ENCODE results near the gene PDE11A. TPM values are rescaled to one million over a fixed set of nuclear protein-coding genes. Genes with fewer than 3 reads are reported as not detected.
A peak's percentile ranks its signal among the peaks of the same experiment; 100 is the strongest.

PDE11A gene
- total and polyA plus RNA-seq, 2 donors: 0.14 to 0.43 TPM

- Histone ChIP-seq H3K36me3 (ENCODE audit: control insufficient read depth in 2 of 2, insufficient read depth in 2 of 2, low read length in 1 of 2) (no peaks in the 10 kb centered on the region), H3K9me3 (ENCODE audit: control insufficient read depth in 2 of 2, insufficient read depth in 1 of 2, low read length in 1 of 2) (no peaks in the 10 kb centered on the region), H3K4me1 (ENCODE audit: control insufficient read depth in 2 of 2, insufficient read depth in 2 of 2, low read length in 2 of 2) (peaks cover 0 to 5% of the 10 kb centered on the region in 2 donors), H3K4me3 (ENCODE audit: low read length in 2 of 2) (no peak overlapping the region), H3K27ac (ENCODE audit: low read depth in 1 of 2, low read length in 1 of 2) (no peak overlapping the region), H3K27me3 (ENCODE audit: control insufficient read depth in 2 of 2, insufficient read depth in 1 of 2, low read length in 1 of 2) (no peaks in the 10 kb centered on the region)
- DNase-seq (ENCODE audit: low read depth in 6 of 9, low spot score in 9 of 9): no peak
- WGBS: 96% methylated on average over 2 of the region's 2 CpGs
Measured at GRCh38 chr2:177765698-177766097, 306.9 kb downstream of the PDE11A start.

DNA sequence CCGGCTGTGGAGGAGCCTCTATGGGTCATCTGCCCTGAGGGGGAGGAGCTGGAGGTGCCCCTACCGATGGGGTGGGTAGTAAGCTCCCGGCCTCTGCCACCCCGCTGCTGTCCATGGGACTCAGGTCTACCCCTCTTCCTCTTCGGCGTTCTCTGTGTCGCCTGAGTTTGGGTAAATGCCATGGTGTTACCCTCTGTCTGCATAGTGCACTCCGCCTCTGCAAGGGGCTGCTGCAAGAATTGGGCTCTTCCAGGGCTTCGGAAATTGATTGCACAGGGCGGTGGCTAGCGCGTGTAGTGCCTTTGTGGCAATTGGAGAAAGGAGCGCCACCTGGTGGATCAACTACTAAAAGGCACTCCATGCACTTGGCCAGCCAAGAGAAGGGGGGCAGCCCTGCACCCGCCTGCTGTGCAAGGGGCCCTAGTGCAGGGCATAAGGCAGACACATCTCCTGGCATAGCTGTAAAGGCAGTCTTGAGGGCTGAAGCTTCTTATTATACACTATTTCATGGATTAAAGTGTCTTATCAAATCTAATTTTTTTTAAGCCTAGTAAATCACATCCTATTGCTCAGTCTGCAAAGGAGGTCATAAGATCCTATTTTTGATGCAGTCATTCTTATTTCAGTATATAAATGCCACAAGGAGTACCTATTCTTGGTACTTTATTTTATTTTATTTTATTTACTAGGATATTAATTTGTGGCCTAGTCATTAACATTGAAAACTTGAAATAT is 308.9 kb downstream of the PDE11A start:
- peaks cover 0 to 5% of the 10 kb centered on the region in 2 donors for H3K4me1 ChIP-seq (ENCODE audit: control insufficient read depth in 2 of 2, insufficient read depth in 2 of 2, low read length in 2 of 2)
- 34% methylated on average over 14 of the region's 14 CpGs for WGBS
- DNase-seq (ENCODE audit: low read depth in 6 of 9, low spot score in 9 of 9): peak; percentile 52 to 88 (median 68)
- H3K27ac ChIP-seq (ENCODE audit: low read depth in 1 of 2, low read length in 1 of 2): no peak overlapping the region
- H3K4me3 ChIP-seq (ENCODE audit: low read length in 2 of 2): no peak overlapping the region
- H3K27me3 ChIP-seq (ENCODE audit: control insufficient read depth in 2 of 2, insufficient read depth in 1 of 2, low read length in 1 of 2): no peaks in the 10 kb centered on the region
- no peaks in the 10 kb centered on the region for H3K36me3 ChIP-seq (ENCODE audit: control insufficient read depth in 2 of 2, insufficient read depth in 2 of 2, low read length in 1 of 2)
- no peaks in the 10 kb centered on the region for H3K9me3 ChIP-seq (ENCODE audit: control insufficient read depth in 2 of 2, insufficient read depth in 1 of 2, low read length in 1 of 2)

- Histone ChIP-seq H3K27me3 (ENCODE audit: control insufficient read depth in 2 of 2, insufficient read depth in 1 of 2, low read length in 1 of 2) (no peaks in the 10 kb centered on the region), H3K9me3 (ENCODE audit: control insufficient read depth in 2 of 2, insufficient read depth in 1 of 2, low read length in 1 of 2) (no peaks in the 10 kb centered on the region), H3K36me3 (ENCODE audit: control insufficient read depth in 2 of 2, insufficient read depth in 2 of 2, low read length in 1 of 2) (no peaks in the 10 kb centered on the region), H3K4me1 (ENCODE audit: control insufficient read depth in 2 of 2, insufficient read depth in 2 of 2, low read length in 2 of 2) (peaks cover 0 to 15% of the 10 kb centered on the region in 2 donors), H3K4me3 (ENCODE audit: low read length in 2 of 2) (no peak overlapping the region), H3K27ac (ENCODE audit: low read depth in 1 of 2, low read length in 1 of 2) (no peak overlapping the region)
- DNase-seq (ENCODE audit: low read depth in 6 of 9, low spot score in 9 of 9): no peak
- WGBS: 96% methylated on average over 3 of the region's 3 CpGs
Measured at GRCh38 chr2:177759443-177759842, 313.1 kb downstream of the PDE11A start.

- Histone ChIP-seq H3K27ac (ENCODE audit: low read depth in 1 of 2, low read length in 1 of 2) (no peak overlapping the region), H3K4me1 (ENCODE audit: control insufficient read depth in 2 of 2, insufficient read depth in 2 of 2, low read length in 2 of 2) (peaks cover 0 to 21% of the 10 kb centered on the region in 2 donors), H3K9me3 (ENCODE audit: control insufficient read depth in 2 of 2, insufficient read depth in 1 of 2, low read length in 1 of 2) (no peaks in the 10 kb centered on the region), H3K4me3 (ENCODE audit: low read length in 2 of 2) (no peak overlapping the region), H3K27me3 (ENCODE audit: control insufficient read depth in 2 of 2, insufficient read depth in 1 of 2, low read length in 1 of 2) (no peaks in the 10 kb centered on the region), H3K36me3 (ENCODE audit: control insufficient read depth in 2 of 2, insufficient read depth in 2 of 2, low read length in 1 of 2) (no peaks in the 10 kb centered on the region)
- peak in 1 of 9 donors; percentile 20 for DNase-seq (ENCODE audit: low read depth in 6 of 9, low spot score in 9 of 9)
- WGBS: 87% methylated on average over 11 of the region's 11 CpGs
Measured at GRCh38 chr2:177758591-177759371, 313.8 kb downstream of the PDE11A start.

- Histone ChIP-seq H3K36me3 (ENCODE audit: control insufficient read depth in 2 of 2, insufficient read depth in 2 of 2, low read length in 1 of 2) (no peaks in the 10 kb centered on the region), H3K27ac (ENCODE audit: low read depth in 1 of 2, low read length in 1 of 2) (no peak overlapping the region), H3K27me3 (ENCODE audit: control insufficient read depth in 2 of 2, insufficient read depth in 1 of 2, low read length in 1 of 2) (no peaks in the 10 kb centered on the region), H3K4me3 (ENCODE audit: low read length in 2 of 2) (no peak overlapping the region), H3K9me3 (ENCODE audit: control insufficient read depth in 2 of 2, insufficient read depth in 1 of 2, low read length in 1 of 2) (no peaks in the 10 kb centered on the region), H3K4me1 (ENCODE audit: control insufficient read depth in 2 of 2, insufficient read depth in 2 of 2, low read length in 2 of 2) (peaks cover 0 to 21% of the 10 kb centered on the region in 2 donors)
- WGBS: 12% methylated on average over 4 of the region's 4 CpGs
- no peak for DNase-seq (ENCODE audit: low read depth in 6 of 9, low spot score in 9 of 9)
Measured at GRCh38 chr2:177756336-177756735, 316.2 kb downstream of the PDE11A start.

- WGBS: 92% methylated on average over 4 of the region's 4 CpGs
- no peaks in the 10 kb centered on the region for H3K9me3 ChIP-seq (ENCODE audit: control insufficient read depth in 2 of 2, insufficient read depth in 1 of 2, low read length in 1 of 2)
- no peaks in the 10 kb centered on the region for H3K27me3 ChIP-seq (ENCODE audit: control insufficient read depth in 2 of 2, insufficient read depth in 1 of 2, low read length in 1 of 2)
- no peaks in the 10 kb centered on the region for H3K36me3 ChIP-seq (ENCODE audit: control insufficient read depth in 2 of 2, insufficient read depth in 2 of 2, low read length in 1 of 2)
- no peak for DNase-seq (ENCODE audit: low read depth in 6 of 9, low spot score in 9 of 9)
- peaks cover 0 to 21% of the 10 kb centered on the region in 2 donors for H3K4me1 ChIP-seq (ENCODE audit: control insufficient read depth in 2 of 2, insufficient read depth in 2 of 2, low read length in 2 of 2)
- peak overlapping the region in 1 of 2 donors; percentile 23 for H3K27ac ChIP-seq (ENCODE audit: low read depth in 1 of 2, low read length in 1 of 2)
- H3K4me3 ChIP-seq (ENCODE audit: low read length in 2 of 2): no peak overlapping the region
Measured at GRCh38 chr2:177754492-177754873, 318.1 kb downstream of the PDE11A start.

DNA sequence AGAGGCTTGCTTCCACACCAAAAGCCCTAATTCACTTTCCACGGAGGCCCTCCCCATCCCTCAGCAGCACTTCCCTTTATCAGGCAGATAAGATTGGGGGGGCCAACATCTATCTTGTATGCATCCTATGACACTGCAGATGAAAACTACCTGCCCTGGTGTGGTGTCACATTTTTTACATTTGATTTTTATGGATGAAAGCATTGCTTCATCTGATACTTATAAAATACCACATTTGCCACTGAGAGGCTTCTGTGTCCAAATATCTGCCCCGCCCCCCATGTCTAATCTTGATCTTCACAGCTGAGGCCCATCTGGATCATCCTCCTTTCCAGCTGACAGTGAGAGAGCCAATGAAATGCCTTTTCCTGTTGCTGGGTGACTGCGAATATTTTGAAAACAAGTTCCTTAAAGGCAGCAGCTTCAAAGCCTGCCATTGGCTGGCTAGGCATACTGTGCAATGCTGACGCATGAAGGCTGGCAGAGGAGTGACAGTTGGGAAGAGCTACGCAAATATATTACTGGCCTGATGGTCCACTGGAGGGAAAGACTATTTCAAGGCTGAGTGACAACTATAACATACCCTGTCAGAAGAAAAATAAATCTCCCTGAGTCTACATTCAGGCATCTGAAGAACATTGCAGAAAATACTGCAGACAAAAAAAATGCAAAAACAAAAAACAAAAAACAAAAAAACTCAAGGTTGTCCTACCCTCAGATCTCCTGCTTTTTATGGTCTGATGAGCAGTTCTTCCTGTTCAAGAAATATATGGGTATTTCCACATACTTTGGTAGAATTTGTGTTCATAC is 318.7 kb downstream of the PDE11A start:
- no peaks in the 10 kb centered on the region for H3K27me3 ChIP-seq (ENCODE audit: control insufficient read depth in 2 of 2, insufficient read depth in 1 of 2, low read length in 1 of 2)
- no peak overlapping the region for H3K4me3 ChIP-seq (ENCODE audit: low read length in 2 of 2)
- H3K36me3 ChIP-seq (ENCODE audit: control insufficient read depth in 2 of 2, insufficient read depth in 2 of 2, low read length in 1 of 2): no peaks in the 10 kb centered on the region
- H3K27ac ChIP-seq (ENCODE audit: low read depth in 1 of 2, low read length in 1 of 2): peak overlapping the region in 1 of 2 donors; percentile 23
- DNase-seq (ENCODE audit: low read depth in 6 of 9, low spot score in 9 of 9): peak in 8 of 9 donors; percentile 25 to 85 (median 58)
- peaks cover 0 to 21% of the 10 kb centered on the region in 2 donors for H3K4me1 ChIP-seq (ENCODE audit: control insufficient read depth in 2 of 2, insufficient read depth in 2 of 2, low read length in 2 of 2)
- no peaks in the 10 kb centered on the region for H3K9me3 ChIP-seq (ENCODE audit: control insufficient read depth in 2 of 2, insufficient read depth in 1 of 2, low read length in 1 of 2)
- 70% methylated on average over 5 of the region's 5 CpGs for WGBS

DNA sequence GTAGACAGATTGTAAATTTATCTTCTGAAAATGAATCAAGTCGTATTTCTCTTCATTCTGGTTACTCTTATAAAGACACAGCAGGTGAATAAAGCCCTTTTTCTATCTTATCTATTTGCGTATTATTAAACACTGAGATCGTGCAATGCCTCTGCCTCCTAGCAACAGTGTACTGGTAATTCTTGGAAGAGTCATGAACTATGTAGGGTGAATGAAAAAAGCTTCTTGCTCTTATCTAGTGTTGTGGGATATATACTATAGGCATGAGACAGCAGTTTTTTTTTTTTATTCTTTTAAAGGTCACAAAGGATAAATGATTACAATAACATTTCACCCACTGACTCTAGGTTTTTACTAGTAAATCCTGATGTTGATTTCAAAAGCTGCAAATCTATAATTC is 324.2 kb downstream of the PDE11A start:
- no peak overlapping the region for H3K27ac ChIP-seq (ENCODE audit: low read depth in 1 of 2, low read length in 1 of 2)
- no peak overlapping the region for H3K4me3 ChIP-seq (ENCODE audit: low read length in 2 of 2)
- peaks cover 0 to 1% of the 10 kb centered on the region in 2 donors for H3K4me1 ChIP-seq (ENCODE audit: control insufficient read depth in 2 of 2, insufficient read depth in 2 of 2, low read length in 2 of 2)
- H3K27me3 ChIP-seq (ENCODE audit: control insufficient read depth in 2 of 2, insufficient read depth in 1 of 2, low read length in 1 of 2): no peaks in the 10 kb centered on the region
- 96% methylated on average over 3 of the region's 3 CpGs for WGBS
- no peaks in the 10 kb centered on the region for H3K36me3 ChIP-seq (ENCODE audit: control insufficient read depth in 2 of 2, insufficient read depth in 2 of 2, low read length in 1 of 2)
- no peaks in the 10 kb centered on the region for H3K9me3 ChIP-seq (ENCODE audit: control insufficient read depth in 2 of 2, insufficient read depth in 1 of 2, low read length in 1 of 2)
- no peak for DNase-seq (ENCODE audit: low read depth in 6 of 9, low spot score in 9 of 9)

Measured in thymus (tissue), 11 donors.